Liver (tissue), 9 donors: ENCODE results near the gene POP4. TPM values are rescaled to one million over a fixed set of nuclear protein-coding genes. Genes with fewer than 3 reads are reported as not detected.

ENCODE experiments used
- DNase-seq: peaks from one replicate; pipeline ENCODE4 v3.0.0-alpha.2; 2017; ENCODE audit warnings: low spot score
- H3K27ac ChIP-seq, 2 donors: one replicate each; pipeline ENCODE4 v1.7.0; 2013; ENCODE audit warnings: inconsistent platforms in 2 of 2, low read length in 2 of 2, control low read depth in 1 of 2, low read depth in 1 of 2, mild to moderate bottlenecking in 1 of 2
- H3K27me3 ChIP-seq, 4 donors: one replicate each; pipeline versions ENCODE4 v1.6.1 to v1.7.0; 2013; ENCODE audit warnings: low read length in 3 of 4, inconsistent platforms in 1 of 4, mild to moderate bottlenecking in 1 of 4, moderate library complexity in 1 of 4; ENCODE audit not compliant: control insufficient read depth in 4 of 4, insufficient read depth in 4 of 4
- H3K36me3 ChIP-seq, 4 donors: one replicate each; pipeline versions ENCODE4 v1.6.1 to v1.7.0; 2013; ENCODE audit warnings: low read length in 3 of 4, mild to moderate bottlenecking in 3 of 4, low read depth in 1 of 4, moderate library complexity in 1 of 4; ENCODE audit not compliant: control insufficient read depth in 4 of 4, insufficient read depth in 3 of 4
- H3K4me1 ChIP-seq, 4 donors: one replicate each; pipeline versions ENCODE4 v1.6.1 to v1.7.0; 2013; ENCODE audit warnings: low read length in 3 of 4, mild to moderate bottlenecking in 3 of 4, moderate library complexity in 1 of 4; ENCODE audit not compliant: control insufficient read depth in 4 of 4, insufficient read depth in 4 of 4
- H3K4me3 ChIP-seq, 3 donors: one replicate each; pipeline versions ENCODE4 v1.6.1 to v1.7.0; 2013; ENCODE audit warnings: low read length in 3 of 3, control low read depth in 1 of 3, low read depth in 1 of 3, mild to moderate bottlenecking in 1 of 3
- H3K9ac ChIP-seq, 2 donors: one replicate each; pipeline ENCODE4 v1.7.0; 2013; ENCODE audit warnings: low read length in 2 of 2, mild to moderate bottlenecking in 2 of 2, moderate library complexity in 2 of 2, control low read depth in 1 of 2, low read depth in 1 of 2
- H3K9me3 ChIP-seq, 4 donors: one replicate each; pipeline versions ENCODE4 v1.6.1 to v1.7.0; 2013; ENCODE audit warnings: low read length in 3 of 4; ENCODE audit not compliant: control insufficient read depth in 4 of 4
- ATF3 ChIP-seq: IDR thresholded peaks from 2 replicates; pipeline ENCODE4 v1.6.1; 2016; ENCODE audit warnings: antibody characterized with exemption
- EGR1 ChIP-seq, 2 donors: IDR thresholded peaks; 2 replicates each; pipeline ENCODE4 v1.6.1; 2016 to 2018; ENCODE audit warnings: antibody characterized with exemption in 2 of 2, low read depth in 2 of 2
- FOXA1 ChIP-seq: IDR thresholded peaks from 2 replicates; pipeline ENCODE4 v1.6.1; 2016; ENCODE audit warnings: antibody characterized with exemption
- FOXA2 ChIP-seq: IDR thresholded peaks from 2 replicates; pipeline ENCODE4 v1.6.1; 2016; ENCODE audit warnings: antibody characterized with exemption
- GABPA ChIP-seq, 2 donors: IDR thresholded peaks in 1 of 2; conservative IDR thresholded peaks in 1 of 2; 2 replicates each; pipeline ENCODE4 v1.6.1; 2016; ENCODE audit warnings: antibody characterized with exemption in 2 of 2, mild to moderate bottlenecking in 1 of 2, moderate library complexity in 1 of 2
- HNF4A ChIP-seq, 2 donors: conservative IDR thresholded peaks; 2 replicates each; pipeline ENCODE4 v1.6.1; 2016; ENCODE audit warnings: antibody characterized with exemption in 2 of 2, mild to moderate bottlenecking in 2 of 2
- HNF4G ChIP-seq: IDR thresholded peaks from 2 replicates; pipeline ENCODE4 v1.6.1; 2016; ENCODE audit warnings: antibody characterized with exemption
- JUND ChIP-seq, 2 donors: IDR thresholded peaks; 2 replicates each; pipeline ENCODE4 v1.6.1; 2016; ENCODE audit warnings: antibody characterized with exemption in 2 of 2
- MAX ChIP-seq: IDR thresholded peaks from 2 replicates; pipeline ENCODE4 v1.6.1; 2016; ENCODE audit warnings: antibody characterized with exemption
- NR2F2 ChIP-seq: IDR thresholded peaks from 2 replicates; pipeline ENCODE4 v1.6.1; 2016; ENCODE audit warnings: antibody characterized with exemption
- RAD21 ChIP-seq, 2 donors: IDR thresholded peaks; 2 replicates each; pipeline ENCODE4 v1.6.1; 2016; ENCODE audit warnings: antibody characterized with exemption in 2 of 2, mild to moderate bottlenecking in 2 of 2
- RXRA ChIP-seq, 2 donors: IDR thresholded peaks; 2 replicates each; pipeline ENCODE4 v1.6.1; 2017 to 2018; ENCODE audit warnings: antibody characterized with exemption in 2 of 2, mild to moderate bottlenecking in 1 of 2
- SP1 ChIP-seq: IDR thresholded peaks from 2 replicates; pipeline ENCODE4 v1.6.1; 2018; ENCODE audit warnings: antibody characterized with exemption, mild to moderate bottlenecking
- TAF1 ChIP-seq: conservative IDR thresholded peaks from 2 replicates; pipeline ENCODE4 v1.6.1; 2016; ENCODE audit warnings: antibody characterized with exemption, mild to moderate bottlenecking
- YY1 ChIP-seq: IDR thresholded peaks from 2 replicates; pipeline ENCODE4 v1.6.1; 2016; ENCODE audit warnings: antibody characterized with exemption, mild to moderate bottlenecking
- WGBS: extraction: QIAGEN DNeasy Blood & Tissue Kit; methylation state at CpG from one replicate; pipeline ENCODE4 v1.1.7; 2013; 5-methylcytosine and 5-hydroxymethylcytosine counted together
- polyA plus RNA-seq, 2 donors: library from polyadenylated mRNA; stranded (reverse) in 1 of 2; unstranded in 1 of 2; fragments of 200-250 nt in 1 of 2; fragments of >200 nt in 1 of 2; fragmentation: Nextera tagmentation in 1 of 2; extraction: Ambion mirVana in 1 of 2; gene quantifications; one replicate each; pipeline versions ENCODE4 v1.2.1 to v1.2.3, GENCODE V29; 2013 to 2015
- total RNA-seq, 2 donors: library from RNA; depleted of rRNA; stranded (reverse); fragments of >200 nt; gene quantifications; one replicate each; pipeline ENCODE4 v1.2.3, GENCODE V29; 2014
- TF ChIP-seq, protein P1 (sequence below): IDR thresholded peaks from 2 replicates; pipeline ENCODE4 v1.6.1; 2016; ENCODE audit warnings: antibody characterized with exemption, mild to moderate bottlenecking
- TF ChIP-seq, protein P2 (sequence below): fragments of 150-350 bp; IDR thresholded peaks from 2 replicates; pipeline ENCODE4 v1.5.1; 2017; ENCODE audit warnings: improper control_type of control experiment, low read depth, low read length; ENCODE audit not compliant: missing input control
- donor health status: healthy.
- donor health status: healthy.
- donor health status: healthy.
- donor health status: healthy.
- donor health status: healthy.

The POP4 gene
- total and polyA plus RNA-seq, 4 donors, result 33.7 to 61.6 (median 38.9) TPM

- no peaks in the 10 kb centered on the region for H3K27me3 ChIP-seq
- H3K9ac ChIP-seq, result no peak overlapping the region
- no peak for DNase-seq
- 86% methylated on average over 6 of the region's 6 CpGs for WGBS
- H3K9me3 ChIP-seq, result no peaks in the 10 kb centered on the region
- H3K27ac ChIP-seq, result no peak overlapping the region
- no peaks in the 10 kb centered on the region for H3K36me3 ChIP-seq
- peaks cover 0 to 8% (median 3%) of the 10 kb centered on the region in 4 donors for H3K4me1 ChIP-seq
- TF ChIP-seq SP1 (no peak), RXRA (IDR thresholded peaks at IDR 0.05) (no peak), TAF1 (no peak), NR2F2 (no peak), HNF4G (no peak), EGR1 (IDR thresholded peaks at IDR 0.05; ENCODE audit: low read depth in 2 of 2) (no peak), MAX (no peak), JUND (IDR thresholded peaks at IDR 0.05) (no peak), RAD21 (IDR thresholded peaks at IDR 0.05) (no peak), FOXA1 (no peak)
- H3K4me3 ChIP-seq, result no peak overlapping the region
These were observed 38.1 kb downstream of the POP4 start for GRCh38 chr19:29644210-29644609.

GRCh38 chr19:29645491-29645867, 39.4 kb downstream of the POP4 start:
- no peak overlapping the region for H3K27ac ChIP-seq
- no peak for TF ChIP-seq SP1
- TF ChIP-seq GABPA (IDR thresholded peaks at IDR 0.05 in 1 of 2, conservative IDR thresholded peaks at IDR 0.05 in 1 of 2), result no peak
- TF ChIP-seq NR2F2, result no peak
- no peak for TF ChIP-seq EGR1 (IDR thresholded peaks at IDR 0.05; ENCODE audit: low read depth in 2 of 2)
- no peak for TF ChIP-seq HNF4A (conservative IDR thresholded peaks at IDR 0.05)
- no peak for TF ChIP-seq RXRA (IDR thresholded peaks at IDR 0.05)
- TF ChIP-seq TAF1, result no peak
- TF ChIP-seq, protein P1, sequence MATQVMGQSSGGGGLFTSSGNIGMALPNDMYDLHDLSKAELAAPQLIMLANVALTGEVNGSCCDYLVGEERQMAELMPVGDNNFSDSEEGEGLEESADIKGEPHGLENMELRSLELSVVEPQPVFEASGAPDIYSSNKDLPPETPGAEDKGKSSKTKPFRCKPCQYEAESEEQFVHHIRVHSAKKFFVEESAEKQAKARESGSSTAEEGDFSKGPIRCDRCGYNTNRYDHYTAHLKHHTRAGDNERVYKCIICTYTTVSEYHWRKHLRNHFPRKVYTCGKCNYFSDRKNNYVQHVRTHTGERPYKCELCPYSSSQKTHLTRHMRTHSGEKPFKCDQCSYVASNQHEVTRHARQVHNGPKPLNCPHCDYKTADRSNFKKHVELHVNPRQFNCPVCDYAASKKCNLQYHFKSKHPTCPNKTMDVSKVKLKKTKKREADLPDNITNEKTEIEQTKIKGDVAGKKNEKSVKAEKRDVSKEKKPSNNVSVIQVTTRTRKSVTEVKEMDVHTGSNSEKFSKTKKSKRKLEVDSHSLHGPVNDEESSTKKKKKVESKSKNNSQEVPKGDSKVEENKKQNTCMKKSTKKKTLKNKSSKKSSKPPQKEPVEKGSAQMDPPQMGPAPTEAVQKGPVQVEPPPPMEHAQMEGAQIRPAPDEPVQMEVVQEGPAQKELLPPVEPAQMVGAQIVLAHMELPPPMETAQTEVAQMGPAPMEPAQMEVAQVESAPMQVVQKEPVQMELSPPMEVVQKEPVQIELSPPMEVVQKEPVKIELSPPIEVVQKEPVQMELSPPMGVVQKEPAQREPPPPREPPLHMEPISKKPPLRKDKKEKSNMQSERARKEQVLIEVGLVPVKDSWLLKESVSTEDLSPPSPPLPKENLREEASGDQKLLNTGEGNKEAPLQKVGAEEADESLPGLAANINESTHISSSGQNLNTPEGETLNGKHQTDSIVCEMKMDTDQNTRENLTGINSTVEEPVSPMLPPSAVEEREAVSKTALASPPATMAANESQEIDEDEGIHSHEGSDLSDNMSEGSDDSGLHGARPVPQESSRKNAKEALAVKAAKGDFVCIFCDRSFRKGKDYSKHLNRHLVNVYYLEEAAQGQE, result no peak
- TF ChIP-seq ATF3, result no peak
- no peak for TF ChIP-seq MAX
- TF ChIP-seq YY1, result no peak
- no peak for TF ChIP-seq FOXA2
- TF ChIP-seq, protein P2, sequence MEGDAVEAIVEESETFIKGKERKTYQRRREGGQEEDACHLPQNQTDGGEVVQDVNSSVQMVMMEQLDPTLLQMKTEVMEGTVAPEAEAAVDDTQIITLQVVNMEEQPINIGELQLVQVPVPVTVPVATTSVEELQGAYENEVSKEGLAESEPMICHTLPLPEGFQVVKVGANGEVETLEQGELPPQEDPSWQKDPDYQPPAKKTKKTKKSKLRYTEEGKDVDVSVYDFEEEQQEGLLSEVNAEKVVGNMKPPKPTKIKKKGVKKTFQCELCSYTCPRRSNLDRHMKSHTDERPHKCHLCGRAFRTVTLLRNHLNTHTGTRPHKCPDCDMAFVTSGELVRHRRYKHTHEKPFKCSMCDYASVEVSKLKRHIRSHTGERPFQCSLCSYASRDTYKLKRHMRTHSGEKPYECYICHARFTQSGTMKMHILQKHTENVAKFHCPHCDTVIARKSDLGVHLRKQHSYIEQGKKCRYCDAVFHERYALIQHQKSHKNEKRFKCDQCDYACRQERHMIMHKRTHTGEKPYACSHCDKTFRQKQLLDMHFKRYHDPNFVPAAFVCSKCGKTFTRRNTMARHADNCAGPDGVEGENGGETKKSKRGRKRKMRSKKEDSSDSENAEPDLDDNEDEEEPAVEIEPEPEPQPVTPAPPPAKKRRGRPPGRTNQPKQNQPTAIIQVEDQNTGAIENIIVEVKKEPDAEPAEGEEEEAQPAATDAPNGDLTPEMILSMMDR, result no peak
- no peak for TF ChIP-seq RAD21 (IDR thresholded peaks at IDR 0.05)
- TF ChIP-seq FOXA1, result no peak
- no peak for TF ChIP-seq HNF4G
- TF ChIP-seq JUND (IDR thresholded peaks at IDR 0.05), result no peak
- WGBS, result 52% methylated on average over 5 of the region's 5 CpGs

More at GRCh38 chr19:29645491-29645867, 39.4 kb downstream of the POP4 start:
- Histone ChIP-seq H3K9me3 (no peaks in the 10 kb centered on the region), H3K4me1 (peaks cover 0 to 8% (median 3%) of the 10 kb centered on the region in 4 donors), H3K4me3 (no peak overlapping the region), H3K36me3 (no peaks in the 10 kb centered on the region), H3K9ac (no peak overlapping the region), H3K27me3 (no peaks in the 10 kb centered on the region)
- no peak for DNase-seq
